Measurements from ENCODE around the gene DGCR8. TPM values are rescaled to one million over a fixed set of nuclear protein-coding genes. Genes with fewer than 3 reads are reported as not detected.

Gene DGCR8
- total RNA-seq, 4 donors from 2014 or later = 34.3 to 182 (median 64.7) TPM

DNA sequence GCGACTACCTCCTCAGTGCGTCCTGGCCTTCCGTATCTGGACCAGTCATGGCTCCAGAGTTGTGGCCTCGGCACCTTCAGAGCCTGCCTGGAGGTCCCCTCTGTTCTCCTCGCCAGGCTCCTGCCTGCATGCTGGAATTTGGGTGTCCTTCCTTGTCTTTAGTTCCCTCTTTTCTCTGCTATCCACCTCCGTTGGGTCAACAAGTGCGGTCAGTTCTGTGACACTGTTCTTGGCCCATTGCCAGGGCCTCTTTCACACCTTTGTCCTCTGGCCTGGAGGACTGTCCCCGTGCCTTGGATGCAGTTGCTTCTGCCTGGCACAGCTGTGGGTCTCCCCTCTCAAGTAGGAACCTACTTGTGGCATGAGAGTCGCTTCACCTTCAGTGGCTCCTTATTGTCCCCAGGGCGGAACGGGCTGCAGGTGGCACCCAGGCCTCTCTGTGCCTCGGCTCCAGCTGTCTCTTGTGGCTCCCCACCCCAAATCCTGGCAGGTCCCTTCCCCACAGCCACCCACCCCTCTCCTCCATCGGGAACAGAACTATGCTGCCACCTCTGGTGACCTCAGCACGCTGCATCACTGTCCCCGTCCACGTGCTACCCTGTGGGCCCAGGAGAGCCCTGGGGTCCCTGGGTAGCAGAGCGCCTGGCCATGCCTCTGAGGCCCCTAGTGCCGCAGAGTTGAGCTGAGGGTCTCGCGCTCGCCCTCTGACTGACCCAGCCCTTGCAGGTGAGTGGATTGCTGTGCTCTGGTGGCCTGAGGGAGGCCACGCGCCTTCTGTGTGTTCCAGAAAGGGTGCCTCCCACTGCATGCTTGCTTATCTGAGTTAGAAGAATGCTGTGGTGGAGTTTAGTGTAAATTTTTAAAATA lies 4.7 kb downstream of the DGCR8 start:
- peaks cover 22 to 46% (median 30%) of the 10 kb centered on the region in 4 donors for H3K4me1 ChIP-seq
- in situ Hi-C loops (cut with MboI; ENCODE audit: low pct_ligation_motif_present in 1 of 4, low pct_unique_long_range_greater_than_20kb in 1 of 4, low sequenced_read_pairs in 3 of 4) (no loop called here), intact Hi-C loops (cut with DNase I; ENCODE audit: low total_unique reads) (no loop called here)
- no peaks in the 10 kb centered on the region for H3K9me3 ChIP-seq
- no peak for DNase-seq
- no peak overlapping the region for H3K27ac ChIP-seq
- no peak overlapping the region for H3K4me3 ChIP-seq
- no peak for TF ChIP-seq POLR2AphosphoS5 (IDR thresholded peaks at IDR 0.05)
- TF ChIP-seq POLR2A (IDR thresholded peaks at IDR 0.05) = no peak
- TF ChIP-seq, protein P1, sequence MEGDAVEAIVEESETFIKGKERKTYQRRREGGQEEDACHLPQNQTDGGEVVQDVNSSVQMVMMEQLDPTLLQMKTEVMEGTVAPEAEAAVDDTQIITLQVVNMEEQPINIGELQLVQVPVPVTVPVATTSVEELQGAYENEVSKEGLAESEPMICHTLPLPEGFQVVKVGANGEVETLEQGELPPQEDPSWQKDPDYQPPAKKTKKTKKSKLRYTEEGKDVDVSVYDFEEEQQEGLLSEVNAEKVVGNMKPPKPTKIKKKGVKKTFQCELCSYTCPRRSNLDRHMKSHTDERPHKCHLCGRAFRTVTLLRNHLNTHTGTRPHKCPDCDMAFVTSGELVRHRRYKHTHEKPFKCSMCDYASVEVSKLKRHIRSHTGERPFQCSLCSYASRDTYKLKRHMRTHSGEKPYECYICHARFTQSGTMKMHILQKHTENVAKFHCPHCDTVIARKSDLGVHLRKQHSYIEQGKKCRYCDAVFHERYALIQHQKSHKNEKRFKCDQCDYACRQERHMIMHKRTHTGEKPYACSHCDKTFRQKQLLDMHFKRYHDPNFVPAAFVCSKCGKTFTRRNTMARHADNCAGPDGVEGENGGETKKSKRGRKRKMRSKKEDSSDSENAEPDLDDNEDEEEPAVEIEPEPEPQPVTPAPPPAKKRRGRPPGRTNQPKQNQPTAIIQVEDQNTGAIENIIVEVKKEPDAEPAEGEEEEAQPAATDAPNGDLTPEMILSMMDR (IDR thresholded peaks at IDR 0.05) = peak in 4 of 5 experiments; percentile 13 to 22 (median 18)
- H3K36me3 ChIP-seq = peaks cover 0 to 39% (median 6%) of the 10 kb centered on the region in 4 donors
- no peaks in the 10 kb centered on the region for H3K27me3 ChIP-seq
- 81% methylated on average over 23 of the region's 23 CpGs; no CpG with 5 or more reads in 1 of the 2 donors for WGBS, 2 donors (ENCODE audit: low coverage in 1 of 2)

DNA sequence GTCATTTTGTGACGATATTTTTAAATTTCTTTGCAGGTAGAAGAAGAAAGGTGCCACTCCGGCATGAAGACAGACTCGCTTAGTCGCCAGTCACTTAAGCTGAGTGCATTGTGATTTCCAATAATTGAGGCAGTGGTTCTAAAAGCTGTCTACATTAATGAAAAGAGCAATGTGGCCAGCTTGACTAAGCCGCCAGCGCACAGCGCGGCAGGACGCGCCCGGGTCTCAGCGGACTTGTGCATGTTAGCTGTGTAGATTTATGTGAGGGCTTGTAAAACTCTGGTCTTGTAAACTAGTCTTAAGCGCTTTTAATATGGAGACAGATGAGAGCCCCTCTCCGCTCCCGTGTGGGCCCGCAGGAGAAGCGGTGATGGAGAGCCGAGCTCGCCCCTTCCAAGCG lies 5.6 kb downstream of the DGCR8 start:
- H3K36me3 ChIP-seq = peaks cover 0 to 48% (median 10%) of the 10 kb centered on the region in 4 donors
- TF ChIP-seq POLR2A (IDR thresholded peaks at IDR 0.05) (no peak), POLR2AphosphoS5 (IDR thresholded peaks at IDR 0.05) (no peak)
- H3K4me1 ChIP-seq = peaks cover 22 to 45% (median 29%) of the 10 kb centered on the region in 4 donors
- H3K27ac ChIP-seq = no peak overlapping the region
- no peak overlapping the region for H3K4me3 ChIP-seq
- no peaks in the 10 kb centered on the region for H3K27me3 ChIP-seq
- in situ Hi-C loops (cut with MboI; ENCODE audit: low pct_ligation_motif_present in 1 of 4, low pct_unique_long_range_greater_than_20kb in 1 of 4, low sequenced_read_pairs in 3 of 4) (no loop called here), intact Hi-C loops (cut with DNase I; ENCODE audit: low total_unique reads) (no loop called here)
- WGBS, 2 donors (ENCODE audit: low coverage in 1 of 2) = 87% methylated on average over 20 of the region's 20 CpGs; no CpG with 5 or more reads in 1 of the 2 donors
- H3K9me3 ChIP-seq = no peaks in the 10 kb centered on the region
- no peak for DNase-seq

DNA sequence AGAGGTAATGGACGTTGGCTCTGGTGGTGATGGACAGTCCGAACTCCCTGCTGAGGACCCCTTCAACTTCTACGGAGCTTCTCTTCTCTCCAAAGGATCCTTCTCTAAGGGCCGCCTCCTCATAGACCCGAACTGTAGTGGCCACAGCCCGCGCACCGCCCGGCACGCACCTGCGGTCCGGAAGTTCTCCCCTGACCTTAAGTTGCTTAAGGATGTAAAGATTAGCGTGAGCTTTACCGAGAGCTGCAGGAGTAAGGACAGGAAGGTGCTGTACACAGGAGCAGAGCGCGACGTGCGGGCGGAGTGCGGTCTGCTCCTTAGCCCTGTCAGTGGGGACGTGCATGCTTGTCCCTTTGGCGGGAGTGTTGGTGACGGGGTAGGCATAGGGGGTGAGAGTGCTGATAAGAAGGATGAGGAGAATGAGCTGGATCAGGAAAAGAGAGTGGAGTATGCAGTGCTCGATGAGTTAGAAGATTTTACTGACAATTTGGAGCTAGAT lies 6.1 kb downstream of the DGCR8 start:
- in situ Hi-C loops (cut with MboI; ENCODE audit: low pct_ligation_motif_present in 1 of 4, low pct_unique_long_range_greater_than_20kb in 1 of 4, low sequenced_read_pairs in 3 of 4) (no loop called here), intact Hi-C loops (cut with DNase I; ENCODE audit: low total_unique reads) (no loop called here)
- TF ChIP-seq, protein P1 (IDR thresholded peaks at IDR 0.05) = no peak
- TF ChIP-seq EP300 (IDR thresholded peaks at IDR 0.05; ENCODE audit: low read depth) (no peak), POLR2AphosphoS5 (IDR thresholded peaks at IDR 0.05) (no peak), POLR2A (IDR thresholded peaks at IDR 0.05) (no peak)
- Histone ChIP-seq H3K27me3 (no peaks in the 10 kb centered on the region), H3K4me3 (no peak overlapping the region), H3K27ac (no peak overlapping the region), H3K9me3 (no peaks in the 10 kb centered on the region), H3K36me3 (peaks cover 0 to 53% (median 13%) of the 10 kb centered on the region in 4 donors), H3K4me1 (peaks cover 21 to 40% (median 25%) of the 10 kb centered on the region in 4 donors)
- WGBS, 2 donors (ENCODE audit: low coverage in 1 of 2) = 93 to 97% methylated on average over 10 to 24 of the region's 24 CpGs
- DNase-seq = no peak

DNA sequence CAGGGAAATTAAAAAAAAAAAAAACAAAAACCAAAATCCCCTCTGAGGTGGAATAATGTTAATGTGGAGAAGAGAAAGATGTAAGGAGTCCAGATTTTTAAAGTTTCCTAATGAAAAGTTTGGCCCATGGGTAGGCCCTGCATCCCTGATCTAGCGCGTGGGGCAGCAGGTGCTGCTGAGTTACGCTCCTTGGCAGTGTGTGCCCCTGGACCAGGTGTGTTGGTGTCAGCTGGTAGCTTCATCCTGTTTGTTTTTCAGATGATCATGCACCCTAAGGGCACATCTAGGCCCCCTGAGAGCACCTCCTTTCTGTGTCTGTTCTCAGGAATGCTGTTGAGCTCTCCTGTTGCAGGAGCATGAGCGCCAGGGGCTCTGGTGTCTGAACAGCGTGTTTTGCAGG lies 6.7 kb downstream of the DGCR8 start:
- H3K36me3 ChIP-seq = peaks cover 0 to 59% (median 16%) of the 10 kb centered on the region in 4 donors
- H3K9me3 ChIP-seq = no peaks in the 10 kb centered on the region
- H3K27me3 ChIP-seq = no peaks in the 10 kb centered on the region
- DNase-seq = no peak
- TF ChIP-seq POLR2AphosphoS5 (IDR thresholded peaks at IDR 0.05) (no peak), POLR2A (IDR thresholded peaks at IDR 0.05) (no peak), EP300 (IDR thresholded peaks at IDR 0.05; ENCODE audit: low read depth) (no peak)
- intact Hi-C loops (cut with DNase I; ENCODE audit: low total_unique reads) (no loop called here), in situ Hi-C loops (cut with MboI; ENCODE audit: low pct_ligation_motif_present in 1 of 4, low pct_unique_long_range_greater_than_20kb in 1 of 4, low sequenced_read_pairs in 3 of 4) (no loop called here)
- no peak overlapping the region for H3K4me3 ChIP-seq
- H3K27ac ChIP-seq = no peak overlapping the region
- peaks cover 15 to 34% (median 19%) of the 10 kb centered on the region in 4 donors for H3K4me1 ChIP-seq
- 97% methylated on average over 5 of the region's 5 CpGs; no CpG with 5 or more reads in 1 of the 2 donors for WGBS, 2 donors (ENCODE audit: low coverage in 1 of 2)
